NCI-H2171 treated with DMSO at 0.1 percent for 48 hours (cell line): ENCODE results near the gene CCDC69.

Experiments used
- DNase-seq: peaks from one replicate; lab custom pipeline; 2025; lab: John Stamatoyannopoulos, UW

The CCDC69 gene

DNA sequence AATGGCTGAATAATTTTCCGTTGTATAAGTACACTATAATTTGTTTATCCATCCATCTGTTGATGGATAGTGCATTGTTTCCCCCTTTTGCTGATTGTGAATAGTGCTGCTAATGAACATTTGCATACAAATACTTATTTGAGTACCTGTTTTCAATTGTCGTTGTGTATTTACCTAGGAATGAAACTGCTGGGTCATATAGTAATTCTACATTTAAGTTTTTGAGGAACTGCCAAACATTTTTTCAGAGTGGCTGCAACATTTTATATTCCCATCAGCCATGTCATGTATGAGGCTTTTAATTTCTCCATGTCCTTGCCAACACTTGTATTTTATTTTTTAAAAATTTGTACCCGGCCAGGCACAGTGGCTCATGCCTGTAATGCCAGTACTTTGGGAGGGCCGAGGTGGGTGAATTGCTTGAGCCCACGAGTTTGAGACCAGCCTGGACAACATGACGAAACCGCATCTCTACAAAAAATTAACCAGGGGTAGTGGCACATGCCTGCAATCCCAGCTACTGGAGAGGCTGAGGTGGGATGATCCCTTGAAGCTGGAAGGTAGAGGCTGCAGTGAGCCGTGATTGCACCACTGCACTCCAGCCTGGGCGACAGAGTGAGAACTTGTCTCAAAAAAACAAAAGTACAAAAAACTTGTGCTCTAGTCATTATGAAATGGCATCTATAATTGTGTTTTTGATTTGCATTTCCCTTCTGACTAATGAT lies 64.1 kb downstream of the CCDC69 start:
- no peak for DNase-seq

DNA sequence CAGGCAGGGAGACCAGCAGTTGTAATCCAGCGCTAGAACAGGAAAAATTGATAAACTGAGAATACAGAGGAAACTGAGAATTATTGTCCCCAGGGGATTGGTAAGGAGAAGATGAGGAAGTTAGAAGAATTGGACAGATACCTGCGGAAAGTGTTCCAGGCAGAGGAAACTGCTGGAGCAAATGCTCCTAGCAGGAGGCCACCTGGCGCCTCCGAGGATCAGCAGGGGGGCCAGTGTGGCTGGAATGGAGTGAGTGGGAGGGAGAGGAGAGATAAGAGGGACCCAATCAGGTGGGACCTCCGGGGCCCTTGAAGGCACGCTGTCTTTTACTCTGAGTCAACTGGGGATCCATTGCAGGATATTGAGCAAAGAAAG lies 65.6 kb downstream of the CCDC69 start:
- DNase-seq, result peak; percentile 8

DNA sequence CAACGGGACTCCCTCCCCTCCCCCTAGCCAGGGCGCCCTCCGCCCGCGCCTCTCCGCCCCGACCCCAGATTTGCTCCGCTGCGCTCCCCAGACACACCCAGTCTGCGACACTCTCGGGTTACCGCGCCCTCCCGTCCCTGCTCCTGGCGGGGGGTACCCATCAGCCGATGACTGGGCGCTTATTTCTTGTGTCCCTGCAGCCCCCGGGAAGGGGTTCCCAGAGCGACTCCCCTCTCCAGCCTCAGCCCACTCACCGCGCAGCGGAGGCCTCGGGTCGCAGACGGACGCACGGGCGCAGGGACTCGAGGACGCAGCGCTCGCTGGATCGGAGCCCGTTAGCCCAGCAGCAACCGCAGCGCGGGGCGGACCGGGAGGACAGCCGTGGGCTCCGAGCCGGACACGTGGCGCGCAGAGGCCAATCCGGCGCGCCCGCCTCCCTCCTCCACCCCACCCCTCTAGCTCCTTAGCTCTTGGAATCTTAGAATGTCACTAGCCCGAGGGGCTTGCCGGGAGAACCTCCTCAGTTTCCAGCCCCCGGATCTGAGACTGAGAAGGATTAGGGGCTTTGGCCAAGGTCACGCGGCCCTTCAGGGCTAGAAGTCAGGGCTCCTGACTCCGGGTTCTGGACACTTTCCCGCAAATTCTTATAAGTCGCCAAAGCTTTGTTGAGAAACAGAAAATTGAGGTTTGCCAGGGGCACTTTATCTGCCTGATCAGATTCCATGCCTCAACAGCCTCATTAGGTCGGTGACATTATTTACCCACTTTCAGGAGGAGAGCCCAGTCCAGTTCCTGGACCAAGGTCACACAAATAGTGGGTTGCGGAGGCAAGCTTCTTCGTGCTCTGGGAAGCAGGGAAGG lies 66.2 kb downstream of the CCDC69 start, which contains the start of gene ANXA6:
Gene ANXA6 (minus strand): TSS at position 354 of the 861 bp plus-strand sequence. CDS start 9,878 bp downstream, outside the sequence.
- DNase-seq, result peak; percentile 53

DNA sequence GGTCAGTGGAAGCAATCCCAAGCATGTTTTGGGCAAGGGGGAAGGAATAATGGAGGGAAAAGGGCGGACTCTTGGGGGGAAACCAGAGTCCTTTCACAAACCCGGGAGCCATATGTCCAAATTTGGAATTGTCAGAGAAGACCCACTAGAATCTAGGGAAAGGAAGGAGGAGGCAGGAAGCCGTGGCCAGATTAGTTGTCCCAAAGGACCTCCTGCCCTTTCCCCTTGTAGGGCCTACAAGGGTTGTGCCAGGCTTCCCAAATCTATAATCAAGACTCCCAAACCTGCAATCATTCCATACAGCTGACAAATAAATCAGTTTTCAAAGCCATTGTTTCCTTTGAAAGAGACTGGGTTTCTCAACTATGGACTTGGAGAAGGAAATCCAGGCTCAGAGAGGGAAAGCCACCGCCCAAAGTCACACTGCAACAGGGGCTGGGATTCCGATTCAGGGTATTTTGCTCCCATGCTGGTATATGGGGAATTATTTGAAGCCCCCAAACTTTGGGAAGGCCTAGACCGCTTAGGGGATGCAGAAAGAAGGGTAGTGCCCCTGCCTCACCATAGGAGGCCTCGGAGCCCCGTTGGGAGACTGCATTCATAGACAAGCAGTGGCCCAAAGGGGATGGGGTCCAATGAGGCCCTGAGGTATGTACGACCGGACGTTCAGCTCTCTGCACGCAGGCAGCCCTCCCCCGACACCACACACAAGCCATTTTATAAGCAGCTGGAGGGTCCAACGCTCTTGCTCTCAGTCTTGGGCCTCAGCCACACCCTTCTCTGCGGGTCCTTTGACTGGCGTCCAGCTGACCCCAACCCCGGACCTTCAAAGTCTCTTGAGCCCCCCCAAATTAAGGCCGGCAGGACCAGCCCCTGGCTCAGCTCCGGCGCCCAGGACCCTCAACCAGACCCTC lies 67.1 kb downstream of the CCDC69 start:
- peak; percentile 1 for DNase-seq

DNA sequence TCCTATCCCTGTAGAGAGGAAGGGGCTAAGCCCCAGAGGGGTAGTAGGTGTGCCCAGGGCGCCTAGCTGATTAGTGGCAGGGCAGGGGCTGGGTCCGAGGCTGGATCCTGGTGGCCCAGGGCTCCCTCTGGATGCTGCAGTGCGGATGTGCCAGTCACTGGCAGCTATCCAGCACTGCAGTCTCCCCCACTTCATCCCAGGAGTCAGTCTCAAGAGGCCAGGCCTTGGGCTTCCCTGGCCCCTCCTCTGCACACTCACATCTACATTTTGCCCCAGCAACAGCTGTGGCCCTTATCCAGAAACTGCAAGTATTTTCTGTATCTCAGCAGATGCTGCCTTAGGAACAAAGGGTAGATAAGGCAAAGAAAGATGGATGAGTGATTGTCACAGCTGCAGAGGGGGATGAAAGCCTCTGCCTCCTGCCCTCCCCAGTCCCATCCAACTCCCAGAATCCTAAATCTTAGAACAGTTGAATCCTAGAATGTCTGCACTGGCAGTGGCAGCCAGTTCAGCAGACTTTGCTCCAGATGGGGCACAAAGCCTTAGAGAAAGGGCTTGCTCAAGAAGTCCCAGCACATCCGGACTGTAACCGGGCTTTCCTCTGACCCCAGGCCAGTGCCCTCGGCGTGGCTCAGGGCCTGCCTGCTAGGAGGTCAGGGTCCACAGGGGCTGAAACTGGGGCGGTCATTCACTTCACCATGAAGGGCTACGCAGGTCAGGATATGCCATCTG lies 68.0 kb downstream of the CCDC69 start:
- peak; percentile 81 for DNase-seq

DNA sequence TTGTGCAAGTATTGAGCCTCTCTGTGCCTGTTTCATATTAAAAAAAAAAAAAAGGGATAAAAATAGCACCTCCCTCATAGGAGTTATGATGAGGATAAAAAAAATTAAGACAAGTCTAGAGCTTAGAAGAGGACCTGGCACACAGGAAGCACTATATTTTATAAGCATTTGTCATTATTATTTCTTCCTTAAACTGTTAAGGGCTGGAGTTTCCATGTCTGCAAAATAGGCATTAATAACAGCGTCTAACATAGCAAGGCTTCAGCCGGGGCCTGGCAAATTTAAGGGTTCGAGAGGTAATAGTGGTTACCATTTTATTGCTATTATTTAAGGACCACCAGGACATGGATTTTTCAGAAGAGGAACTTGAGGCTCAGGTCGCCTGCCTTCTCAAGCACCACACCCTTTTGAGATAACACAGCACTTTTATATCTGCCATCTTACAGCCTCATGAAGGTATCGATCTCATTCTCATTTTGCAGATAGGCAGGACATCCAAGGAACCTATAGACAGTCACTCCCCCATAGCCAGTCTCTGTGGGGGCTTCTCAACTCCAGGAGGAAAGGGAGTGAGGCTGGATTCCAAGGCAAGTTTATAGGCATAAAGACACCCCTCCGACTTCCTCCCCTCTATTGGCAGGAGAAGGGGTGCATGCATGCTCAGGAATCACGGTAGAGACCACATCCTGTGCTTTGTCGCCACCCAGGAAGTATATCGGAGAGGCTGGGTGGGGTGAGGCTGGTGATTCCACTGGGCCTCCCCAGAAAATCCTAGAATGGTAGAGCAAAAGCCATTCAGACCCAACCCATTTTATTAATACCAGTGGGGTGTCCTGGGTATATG lies 68.7 kb downstream of the CCDC69 start:
- no peak for DNase-seq

DNA sequence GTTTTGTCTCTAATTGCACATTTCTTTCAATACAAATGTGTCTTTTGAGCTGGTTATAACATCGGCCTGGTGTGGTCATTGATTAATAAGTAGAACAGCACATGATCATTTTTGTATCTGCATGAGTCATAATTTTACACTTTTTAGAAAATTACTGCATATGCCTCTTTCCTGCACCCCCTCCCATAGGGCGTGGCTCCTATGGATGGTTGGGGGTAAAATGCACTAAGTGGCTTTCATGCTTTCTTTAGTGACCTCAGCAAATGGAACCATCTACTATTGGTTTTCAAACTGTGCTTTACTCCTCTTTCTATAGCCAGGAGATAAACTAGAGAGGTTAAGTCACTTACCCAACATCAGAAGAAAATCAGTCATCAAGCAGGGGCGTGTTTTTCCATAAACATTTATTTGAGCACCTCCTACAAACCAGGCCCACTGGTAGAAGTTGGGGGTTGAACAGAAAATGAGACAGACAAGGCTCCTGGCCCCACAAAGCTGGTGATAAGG lies 70.1 kb downstream of the CCDC69 start:
- DNase-seq, result no peak

DNA sequence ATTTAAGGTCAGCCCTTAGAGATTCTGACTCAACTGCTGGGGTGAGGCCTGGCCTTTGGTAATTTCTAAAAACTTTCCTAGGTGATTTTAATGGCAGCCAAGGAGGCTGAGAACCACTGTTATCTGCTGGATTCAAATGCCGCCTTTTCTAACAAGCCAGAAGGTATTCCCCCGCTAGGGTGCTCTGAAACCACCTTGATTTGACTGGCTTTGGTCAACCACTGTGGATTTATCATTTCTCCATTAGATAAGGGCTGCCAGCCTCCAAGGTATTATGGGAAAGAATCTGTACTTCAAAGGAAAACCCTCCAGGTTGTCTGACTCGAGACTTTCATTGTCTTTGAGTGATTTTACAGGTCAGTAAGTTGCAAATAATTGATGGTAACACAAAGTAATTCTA lies 70.6 kb downstream of the CCDC69 start:
- DNase-seq, result no peak

DNA sequence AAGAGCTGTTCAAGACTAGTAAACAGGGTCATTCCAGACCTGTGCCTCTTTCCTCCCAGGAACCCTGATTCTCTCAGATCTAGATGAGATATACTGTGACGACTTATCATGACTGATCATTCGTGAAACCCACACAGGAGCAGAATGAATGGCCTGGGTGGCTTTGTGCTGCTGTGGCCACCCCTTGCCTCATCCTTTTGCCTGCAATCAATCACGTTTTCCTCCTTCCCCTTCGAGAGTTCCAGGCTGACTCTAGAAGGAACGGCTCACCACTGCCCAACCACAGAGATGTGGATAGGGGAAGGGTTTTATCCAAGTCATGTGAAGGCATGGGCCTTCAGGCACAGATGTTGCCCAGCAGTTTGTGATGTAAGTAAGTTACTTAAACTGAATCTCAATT lies 72.1 kb downstream of the CCDC69 start:
- no peak for DNase-seq

DNA sequence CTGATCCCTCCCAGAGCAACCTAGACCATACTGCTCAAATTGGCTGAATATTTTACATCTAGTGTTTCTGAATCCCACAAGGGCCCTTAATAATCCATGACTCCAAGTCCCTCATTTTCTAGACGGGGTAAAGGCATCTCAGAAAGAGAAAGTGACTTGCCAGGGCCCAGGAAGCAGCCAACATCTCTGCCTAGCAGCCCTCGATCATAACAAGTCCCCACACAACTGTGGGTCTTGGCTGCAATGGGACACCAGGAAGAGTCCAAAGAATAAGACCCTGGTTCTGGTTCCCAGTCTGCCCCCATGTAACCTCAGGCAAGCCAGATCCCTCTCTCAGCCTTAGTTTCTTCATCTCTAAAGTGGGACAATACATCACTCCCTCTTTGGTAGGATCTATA lies 72.6 kb downstream of the CCDC69 start:
- DNase-seq, result no peak

DNA sequence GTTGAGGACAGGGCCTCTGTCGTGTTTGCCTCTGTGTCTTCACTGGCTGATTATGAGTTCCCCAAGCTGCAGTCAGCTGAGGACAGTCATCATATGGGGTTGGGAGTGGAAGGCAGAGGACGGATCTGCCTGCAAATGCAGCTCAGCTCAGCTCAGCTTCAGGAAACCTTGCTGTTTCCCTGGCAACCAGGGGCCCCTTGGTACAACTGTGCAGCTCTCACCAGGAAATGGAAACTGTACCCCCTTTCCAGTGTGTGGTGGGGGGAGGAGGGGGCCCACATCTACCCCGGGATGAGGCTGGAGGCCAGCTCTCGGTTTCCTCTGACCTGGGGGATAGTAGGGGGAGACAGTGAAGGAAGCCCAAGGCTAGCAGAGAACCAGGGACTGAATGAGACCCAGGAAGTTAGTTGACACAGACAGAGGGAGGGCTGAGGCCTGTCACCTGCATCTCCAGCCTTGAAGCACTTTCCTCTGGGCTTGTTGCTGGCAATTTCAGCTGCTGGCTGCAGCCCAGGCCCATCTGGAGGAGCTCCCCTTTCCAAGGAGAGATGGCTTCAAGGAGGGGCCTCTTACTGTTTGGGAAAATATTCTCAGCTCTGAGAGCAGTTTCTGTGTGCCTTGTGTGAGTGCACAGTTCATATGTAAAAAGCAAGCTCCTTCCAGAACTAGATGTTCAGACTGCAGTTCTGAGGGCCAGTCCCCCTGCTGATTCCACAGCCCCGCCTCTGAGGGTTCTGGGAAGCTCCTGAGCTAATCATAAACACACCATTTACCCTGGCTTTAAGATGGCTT lies 73.2 kb downstream of the CCDC69 start:
- peak; percentile 64 for DNase-seq

DNA sequence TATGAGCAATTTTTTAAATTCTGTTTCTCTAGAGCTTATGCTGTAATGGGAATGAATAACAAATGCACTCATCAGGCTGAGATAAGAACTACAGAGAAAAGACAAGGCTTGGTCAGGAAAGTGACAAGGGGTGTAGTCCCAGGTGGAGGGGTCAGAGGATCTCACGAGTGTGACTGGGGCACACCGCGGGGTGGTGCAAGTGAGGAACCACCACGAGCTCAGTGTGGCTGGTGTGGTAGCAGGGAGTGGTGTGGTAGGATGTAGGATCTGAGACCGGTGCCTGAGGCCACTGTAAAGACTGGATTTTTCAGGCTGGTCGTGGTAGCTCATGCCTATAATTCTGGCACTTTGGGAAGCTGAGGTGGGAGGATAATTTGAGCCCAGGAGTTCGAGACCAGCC lies 75.3 kb downstream of the CCDC69 start:
- DNase-seq, result no peak

DNA sequence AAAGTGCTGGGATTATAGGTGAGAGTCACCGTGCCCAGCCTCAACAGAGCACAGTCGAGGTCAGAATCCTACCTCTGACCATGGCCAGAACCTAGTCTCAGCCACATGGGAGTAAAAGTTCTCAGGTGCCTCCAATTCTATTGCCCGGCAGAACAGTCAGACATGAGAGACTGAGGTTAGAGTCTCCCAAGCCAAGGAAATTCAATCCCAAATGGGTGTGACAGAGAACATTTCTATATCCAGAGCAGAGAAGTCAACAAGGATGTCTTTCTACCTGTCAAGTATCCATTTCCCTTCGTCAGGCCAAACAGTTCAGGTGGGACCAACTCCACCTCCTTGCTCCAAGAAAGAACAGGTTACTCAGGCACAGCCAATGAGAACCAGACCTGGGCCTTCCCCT lies 76.9 kb downstream of the CCDC69 start:
- no peak for DNase-seq

DNA sequence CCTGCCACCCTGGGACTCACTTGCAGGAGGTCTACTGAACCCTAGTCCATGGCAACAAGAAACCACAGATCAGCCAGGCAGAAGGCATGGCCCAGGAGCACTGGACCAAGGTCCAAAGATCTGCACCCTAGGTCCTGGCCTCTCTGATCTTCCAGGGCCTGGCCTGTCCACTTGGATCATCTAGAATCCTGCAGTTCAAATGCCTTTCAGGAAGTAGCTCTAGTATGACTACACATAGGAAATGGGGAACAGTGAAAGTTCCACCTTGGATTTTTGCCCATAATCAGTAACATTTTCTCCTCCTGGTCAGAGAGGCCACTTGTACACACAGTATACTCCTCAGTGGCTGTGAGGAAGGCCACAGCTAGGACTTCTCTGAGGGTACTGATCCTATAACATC lies 77.8 kb downstream of the CCDC69 start:
- DNase-seq, result no peak

DNA sequence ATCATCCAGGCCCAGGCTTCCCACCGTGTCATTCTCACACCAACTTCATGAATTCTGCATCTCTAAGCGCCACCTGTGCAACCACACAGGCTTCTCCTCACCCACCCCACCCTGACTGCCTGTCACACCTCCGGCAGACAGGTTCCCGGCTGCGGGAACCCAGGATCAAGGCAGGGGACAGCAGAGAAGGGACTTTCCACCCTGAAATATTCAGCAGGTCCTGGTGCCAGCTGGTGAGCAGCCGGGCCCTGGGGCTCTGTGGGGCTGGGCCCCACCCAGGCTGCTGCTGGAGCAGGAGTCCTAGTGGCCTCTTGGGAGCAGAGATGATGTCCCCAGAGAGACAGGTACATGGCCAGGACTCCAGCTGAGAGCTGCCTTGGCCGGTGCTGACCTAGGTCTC lies 79.0 kb downstream of the CCDC69 start:
- no peak for DNase-seq

DNA sequence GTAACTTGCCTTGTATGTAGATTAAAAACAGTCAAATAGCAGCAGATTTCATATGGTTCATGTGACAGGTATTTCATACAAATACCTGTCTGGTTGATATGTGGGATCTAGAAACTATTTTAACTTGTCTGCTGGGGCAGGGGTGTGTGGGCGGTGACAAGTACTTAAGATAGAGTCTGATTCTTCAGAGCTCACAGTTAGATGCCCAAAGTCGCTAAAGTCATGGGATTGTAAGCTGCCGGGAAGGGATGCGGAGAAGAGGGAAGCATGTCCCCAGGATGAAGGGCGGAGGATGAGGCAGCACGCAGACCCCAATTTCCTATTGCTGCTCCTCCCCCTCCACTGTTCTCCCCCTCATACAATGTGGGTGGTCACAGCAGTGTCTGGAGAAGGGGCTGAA lies 79.6 kb downstream of the CCDC69 start:
- no peak for DNase-seq

DNA sequence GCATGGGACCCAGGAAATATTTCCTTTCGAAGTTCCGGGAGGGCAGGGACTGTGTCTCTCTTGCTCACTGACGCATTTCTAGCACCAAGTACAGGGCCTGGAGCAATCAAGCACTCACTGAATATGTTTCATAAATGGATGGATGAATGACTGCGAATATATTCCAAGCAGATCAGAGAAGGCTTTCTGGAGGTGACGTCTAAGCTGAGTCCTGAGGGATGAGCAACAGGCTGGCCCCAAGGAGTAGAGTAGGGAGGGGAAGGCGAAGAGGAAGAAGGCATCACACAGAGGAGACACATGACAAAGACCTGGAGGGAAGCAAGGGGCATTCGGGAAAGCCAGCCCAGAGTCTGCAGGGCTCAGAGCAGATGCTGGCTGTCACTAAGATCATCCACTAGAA lies 80.2 kb downstream of the CCDC69 start:
- no peak for DNase-seq

DNA sequence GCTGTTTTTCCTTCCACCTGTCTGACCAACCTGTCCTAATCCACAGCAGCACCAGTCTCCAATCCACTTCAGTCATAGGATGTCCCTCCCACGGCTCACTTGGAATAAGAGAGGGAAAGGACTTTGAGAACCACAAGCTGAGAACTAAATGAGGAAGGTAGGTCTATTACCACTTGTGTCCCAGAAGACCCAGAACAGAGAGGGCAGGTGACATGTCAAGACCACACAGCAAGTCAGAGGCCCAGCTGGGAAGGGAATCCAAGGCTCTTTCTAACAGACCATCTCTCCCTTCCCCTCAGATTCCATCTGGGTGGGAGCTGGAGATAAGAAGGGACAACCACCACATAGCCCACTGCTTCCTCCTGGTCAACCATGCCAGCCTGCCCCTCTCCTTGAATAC lies 81.0 kb downstream of the CCDC69 start:
- no peak for DNase-seq

DNA sequence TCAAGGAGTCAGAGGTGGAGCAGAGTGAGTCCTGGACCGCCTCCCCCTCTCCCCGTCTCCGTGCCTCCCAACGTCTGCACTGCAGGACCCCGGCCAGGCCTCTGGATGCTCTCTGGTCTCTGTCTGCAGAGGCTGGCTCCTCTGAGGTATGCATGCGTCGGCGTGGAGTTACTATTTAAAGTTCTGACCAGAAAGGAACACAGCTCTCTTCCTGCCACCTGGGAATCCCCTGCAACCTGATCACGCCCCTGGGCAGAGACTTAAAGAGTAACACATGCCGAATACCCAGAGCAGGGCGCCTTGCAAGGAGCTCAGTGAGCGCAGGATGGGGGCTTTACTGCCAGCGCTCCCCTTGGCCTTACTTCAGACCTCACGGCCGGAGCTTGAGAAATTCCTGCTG lies 82.4 kb downstream of the CCDC69 start:
- no peak for DNase-seq
